K562 (cell line): ENCODE data around the gene AHCYL2. TPM values are rescaled to one million over a fixed set of nuclear protein-coding genes. Genes with fewer than 3 reads are reported as not detected.

Experiments
- BRF2 ChIP-seq: IDR thresholded peaks from 3 replicates; pipeline ENCODE4 v1.6.1; 2011; ENCODE audit warnings: borderline replicate concordance, mild to moderate bottlenecking; ENCODE audit not compliant: insufficient read length, insufficient read depth
- DLX4 ChIP-seq: fragments of 250-450 bp; sonication (Bioruptor Pico); IDR thresholded peaks from 2 replicates; pipeline ENCODE4 v1.6.1; 2021; ENCODE audit warnings: mild to moderate bottlenecking
- ELF1 ChIP-seq: fragments of 200-800 bp; sonication (Bioruptor generic); IDR thresholded peaks from 2 replicates; pipeline ENCODE4 v1.6.1; 2016; ENCODE audit warnings: missing genetic modification characterization, missing compliant biosample characterization
- LARP7 ChIP-seq: fragments of 450-650 bp; IDR thresholded peaks from 2 replicates; pipeline ENCODE4 v1.6.1; 2016
- MITF ChIP-seq: IDR thresholded peaks from 2 replicates; pipeline ENCODE4 v1.6.1; 2014; ENCODE audit warnings: antibody characterized with exemption
- ZNF165 ChIP-seq: fragments of 250-450 bp; sonication (Bioruptor Pico); IDR thresholded peaks from 2 replicates; pipeline ENCODE4 v1.4.0; 2020; ENCODE audit warnings: borderline replicate concordance
- ZNF589 ChIP-seq: fragments of 200-800 bp; sonication (Bioruptor generic); IDR thresholded peaks from 2 replicates; pipeline ENCODE4 v1.6.1; 2016; ENCODE audit warnings: low read depth, missing genetic modification characterization, missing compliant biosample characterization
- polyA plus RNA-seq, 8 experiments: library from polyadenylated mRNA; depleted of rRNA in 4 of 8; stranded (reverse) in 5 of 8; unstranded in 3 of 8; fragments of >200 nt; fragmentation: Nextera tagmentation in 2 of 8; fragmentation: Illumina TruSeq in 1 of 8; extraction: Ambion mirVana in 2 of 8; extraction: Trizol in 1 of 8; gene quantifications; 2 replicates each; pipeline versions ENCODE4 v1.2.1 to v1.2.3, GENCODE V29; 2011 to 2014; ENCODE audit warnings: inconsistent platforms in 1 of 8, missing spikeins in 1 of 8
- total RNA-seq, 7 experiments: library from RNA; depleted of rRNA in 6 of 7; stranded (reverse); fragments of >200 nt in 6 of 7; fragmentation: Illumina TruSeq in 2 of 7; extraction: Trizol in 2 of 7; gene quantifications; 2 replicates each; pipeline versions ENCODE4 v1.2.1 to v1.2.3, GENCODE V29; 2011 to 2021; ENCODE audit warnings: low replicate concordance in 1 of 7
- TF ChIP-seq, protein P1 (sequence below): sonication (generic); formaldehyde crosslinking; IDR thresholded peaks from 2 replicates; pipeline ENCODE4 v1.8.0; 2023; ENCODE audit warnings: mild to moderate bottlenecking, missing genetic modification reagents

Gene AHCYL2
- total and polyA plus RNA-seq, 9 of the 15 experiments (the other 6 are each of a cell fraction or from before 2014, with no cell fraction given), result 0.93 to 10.5 (median 5.2) TPM

DNA sequence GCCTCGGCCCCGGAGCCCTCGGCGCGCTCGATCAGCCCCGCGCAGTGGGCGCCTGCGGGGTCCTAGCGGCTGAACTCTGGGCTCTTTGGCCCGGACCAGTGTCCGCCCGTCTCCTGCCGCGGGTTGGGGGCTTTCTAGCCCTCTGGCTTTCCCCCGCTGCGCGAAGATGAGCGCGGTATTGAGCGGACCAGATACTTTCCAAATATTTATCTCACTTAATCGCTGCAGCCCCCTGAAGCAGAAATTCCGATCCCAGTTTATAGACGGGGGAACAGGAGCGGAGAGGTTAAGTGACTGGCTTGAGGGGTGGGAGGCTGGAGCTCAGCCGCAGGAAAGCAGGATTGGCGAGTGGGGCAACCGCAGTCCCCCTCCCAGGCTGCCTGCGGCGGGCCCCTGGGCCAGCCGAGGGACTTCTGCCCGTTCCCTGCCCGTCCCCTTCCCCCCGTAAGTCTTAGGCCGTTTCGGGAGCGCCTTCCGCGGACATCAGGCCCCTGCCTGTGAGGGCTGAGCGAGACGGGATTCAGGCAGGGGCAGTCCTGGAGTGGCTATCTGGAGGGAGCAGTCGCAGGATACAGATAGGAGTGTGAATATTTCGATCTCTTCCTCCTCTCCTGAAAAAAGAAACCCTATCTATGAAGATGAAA, 210.0 kb downstream of the AHCYL2 start (continued):
- TF ChIP-seq, protein P1, sequence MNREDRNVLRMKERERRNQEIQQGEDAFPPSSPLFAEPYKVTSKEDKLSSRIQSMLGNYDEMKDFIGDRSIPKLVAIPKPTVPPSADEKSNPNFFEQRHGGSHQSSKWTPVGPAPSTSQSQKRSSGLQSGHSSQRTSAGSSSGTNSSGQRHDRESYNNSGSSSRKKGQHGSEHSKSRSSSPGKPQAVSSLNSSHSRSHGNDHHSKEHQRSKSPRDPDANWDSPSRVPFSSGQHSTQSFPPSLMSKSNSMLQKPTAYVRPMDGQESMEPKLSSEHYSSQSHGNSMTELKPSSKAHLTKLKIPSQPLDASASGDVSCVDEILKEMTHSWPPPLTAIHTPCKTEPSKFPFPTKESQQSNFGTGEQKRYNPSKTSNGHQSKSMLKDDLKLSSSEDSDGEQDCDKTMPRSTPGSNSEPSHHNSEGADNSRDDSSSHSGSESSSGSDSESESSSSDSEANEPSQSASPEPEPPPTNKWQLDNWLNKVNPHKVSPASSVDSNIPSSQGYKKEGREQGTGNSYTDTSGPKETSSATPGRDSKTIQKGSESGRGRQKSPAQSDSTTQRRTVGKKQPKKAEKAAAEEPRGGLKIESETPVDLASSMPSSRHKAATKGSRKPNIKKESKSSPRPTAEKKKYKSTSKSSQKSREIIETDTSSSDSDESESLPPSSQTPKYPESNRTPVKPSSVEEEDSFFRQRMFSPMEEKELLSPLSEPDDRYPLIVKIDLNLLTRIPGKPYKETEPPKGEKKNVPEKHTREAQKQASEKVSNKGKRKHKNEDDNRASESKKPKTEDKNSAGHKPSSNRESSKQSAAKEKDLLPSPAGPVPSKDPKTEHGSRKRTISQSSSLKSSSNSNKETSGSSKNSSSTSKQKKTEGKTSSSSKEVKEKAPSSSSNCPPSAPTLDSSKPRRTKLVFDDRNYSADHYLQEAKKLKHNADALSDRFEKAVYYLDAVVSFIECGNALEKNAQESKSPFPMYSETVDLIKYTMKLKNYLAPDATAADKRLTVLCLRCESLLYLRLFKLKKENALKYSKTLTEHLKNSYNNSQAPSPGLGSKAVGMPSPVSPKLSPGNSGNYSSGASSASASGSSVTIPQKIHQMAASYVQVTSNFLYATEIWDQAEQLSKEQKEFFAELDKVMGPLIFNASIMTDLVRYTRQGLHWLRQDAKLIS (CRISPR knock-in tag), result 0 out of 2 replicates have a peak, but pooled peaks have one; percentile 5
- TF ChIP-seq BRF2 (no peak), DLX4 (no peak), ZNF165 (CRISPR knock-in tag) (no peak), MITF (no peak), ELF1 (tag) (no peak), LARP7 (no peak), ZNF589 (CRISPR knock-in tag) (no peak)
